ENCODE results near the gene GSTM1.
"Not testable (repeated sequence)": the region's sequence is repeated elsewhere in the genome, so short reads cannot be mapped to it uniquely, and the experiment has no call there.

Gene GSTM1

DNA sequence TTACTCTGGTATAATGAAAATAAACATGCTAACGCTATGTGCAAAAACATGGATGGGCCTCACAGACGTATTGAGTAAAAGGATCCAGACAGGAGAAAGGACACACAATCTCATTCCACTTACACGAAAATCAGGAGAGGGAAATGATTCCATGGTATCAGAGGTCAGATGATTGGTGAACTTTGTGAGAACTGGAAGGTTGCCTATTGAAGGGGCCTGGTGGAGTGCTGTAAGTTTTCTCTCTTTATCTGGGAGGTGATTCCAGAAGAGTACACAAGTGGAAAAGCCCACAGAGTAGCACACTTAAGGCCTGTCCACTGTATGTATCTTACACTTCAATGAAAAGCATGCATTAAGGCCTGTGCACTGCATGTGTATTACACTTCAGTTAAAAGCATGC, 10.2 kb upstream of the GSTM1 start:
- DNase-seq (ENCODE audit: low read depth): no peak
- H3K4me3 ChIP-seq (ENCODE audit: low read depth, low read length): no peak overlapping the region
- TF ChIP-seq POLR2A (IDR thresholded peaks at IDR 0.05; ENCODE audit: extremely low read depth, insufficient read length): no peak
- no peak for TF ChIP-seq MYC (IDR thresholded peaks at IDR 0.05; ENCODE audit: low read depth, low read length)
- TF ChIP-seq, protein P1, sequence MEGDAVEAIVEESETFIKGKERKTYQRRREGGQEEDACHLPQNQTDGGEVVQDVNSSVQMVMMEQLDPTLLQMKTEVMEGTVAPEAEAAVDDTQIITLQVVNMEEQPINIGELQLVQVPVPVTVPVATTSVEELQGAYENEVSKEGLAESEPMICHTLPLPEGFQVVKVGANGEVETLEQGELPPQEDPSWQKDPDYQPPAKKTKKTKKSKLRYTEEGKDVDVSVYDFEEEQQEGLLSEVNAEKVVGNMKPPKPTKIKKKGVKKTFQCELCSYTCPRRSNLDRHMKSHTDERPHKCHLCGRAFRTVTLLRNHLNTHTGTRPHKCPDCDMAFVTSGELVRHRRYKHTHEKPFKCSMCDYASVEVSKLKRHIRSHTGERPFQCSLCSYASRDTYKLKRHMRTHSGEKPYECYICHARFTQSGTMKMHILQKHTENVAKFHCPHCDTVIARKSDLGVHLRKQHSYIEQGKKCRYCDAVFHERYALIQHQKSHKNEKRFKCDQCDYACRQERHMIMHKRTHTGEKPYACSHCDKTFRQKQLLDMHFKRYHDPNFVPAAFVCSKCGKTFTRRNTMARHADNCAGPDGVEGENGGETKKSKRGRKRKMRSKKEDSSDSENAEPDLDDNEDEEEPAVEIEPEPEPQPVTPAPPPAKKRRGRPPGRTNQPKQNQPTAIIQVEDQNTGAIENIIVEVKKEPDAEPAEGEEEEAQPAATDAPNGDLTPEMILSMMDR (IDR thresholded peaks at IDR 0.05; ENCODE audit: low read depth, low read length): no peak
- TF ChIP-seq, protein P2, sequence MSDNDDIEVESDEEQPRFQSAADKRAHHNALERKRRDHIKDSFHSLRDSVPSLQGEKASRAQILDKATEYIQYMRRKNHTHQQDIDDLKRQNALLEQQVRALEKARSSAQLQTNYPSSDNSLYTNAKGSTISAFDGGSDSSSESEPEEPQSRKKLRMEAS (IDR thresholded peaks at IDR 0.05; ENCODE audit: low read depth, low read length): no peak

DNA sequence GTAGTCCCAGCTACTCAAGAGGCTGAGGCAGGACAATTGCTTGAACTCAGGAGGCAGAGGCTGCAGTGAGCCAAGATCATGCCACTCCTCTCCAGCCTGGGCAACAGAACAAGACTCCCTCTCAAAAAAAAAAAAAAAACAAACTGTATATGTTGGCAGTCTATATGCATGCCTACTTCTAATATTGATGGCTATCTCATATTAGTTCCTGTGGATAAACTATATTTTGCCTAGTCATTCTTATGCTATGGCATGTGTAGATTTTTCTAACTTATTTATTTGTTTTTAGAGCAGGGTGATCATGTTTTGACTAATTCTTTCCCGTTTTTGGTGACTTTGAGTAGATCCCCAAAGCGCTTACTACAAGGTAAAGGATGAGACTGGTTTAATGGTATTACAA, 9.0 kb upstream of the GSTM1 start:
- H3K4me3 ChIP-seq (ENCODE audit: low read depth, low read length); DNase-seq (ENCODE audit: low read depth): not testable (repeated sequence)

DNA sequence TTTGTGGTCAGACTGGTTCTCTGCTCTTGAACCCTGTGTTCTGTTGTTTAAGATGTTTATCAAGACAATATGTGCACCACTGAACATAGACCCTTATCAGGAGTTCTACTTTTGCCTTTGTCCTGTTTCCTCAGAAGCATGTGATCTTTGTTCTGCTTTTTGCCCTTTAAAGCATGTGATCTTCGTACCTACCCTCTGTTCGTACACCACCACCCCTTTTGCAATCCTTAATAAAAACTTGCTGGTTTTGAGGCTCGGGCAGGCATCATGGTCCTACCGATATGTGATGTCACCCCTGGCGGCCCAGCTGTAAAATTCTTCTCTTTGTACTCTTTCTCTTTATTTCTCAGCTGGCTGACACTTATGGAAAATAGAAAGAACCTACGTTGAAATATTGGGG, 2.8 kb upstream of the GSTM1 start:
- H3K4me3 ChIP-seq (ENCODE audit: low read depth, low read length); DNase-seq (ENCODE audit: low read depth): not testable (repeated sequence)

DNA sequence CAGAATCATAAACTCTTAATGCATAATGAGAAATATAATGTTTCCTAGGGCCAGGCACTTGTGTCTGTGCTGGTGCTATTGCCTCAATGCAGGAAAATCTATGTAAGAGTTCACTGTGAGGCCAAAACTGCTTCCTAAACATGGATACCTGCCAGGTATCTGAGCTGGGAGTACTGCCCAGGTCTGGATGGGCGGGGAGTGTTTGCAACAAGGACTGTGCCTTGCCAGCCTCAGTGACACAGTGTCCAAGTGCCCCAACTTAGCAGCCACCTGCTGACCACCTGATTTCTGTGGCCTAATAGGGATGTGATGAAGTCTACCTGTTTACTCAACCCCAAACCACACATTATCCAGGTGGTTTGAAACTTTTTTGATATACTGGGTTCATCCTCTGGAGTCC, 2.2 kb upstream of the GSTM1 start:
- DNase-seq (ENCODE audit: low read depth): not testable (repeated sequence)

DNA sequence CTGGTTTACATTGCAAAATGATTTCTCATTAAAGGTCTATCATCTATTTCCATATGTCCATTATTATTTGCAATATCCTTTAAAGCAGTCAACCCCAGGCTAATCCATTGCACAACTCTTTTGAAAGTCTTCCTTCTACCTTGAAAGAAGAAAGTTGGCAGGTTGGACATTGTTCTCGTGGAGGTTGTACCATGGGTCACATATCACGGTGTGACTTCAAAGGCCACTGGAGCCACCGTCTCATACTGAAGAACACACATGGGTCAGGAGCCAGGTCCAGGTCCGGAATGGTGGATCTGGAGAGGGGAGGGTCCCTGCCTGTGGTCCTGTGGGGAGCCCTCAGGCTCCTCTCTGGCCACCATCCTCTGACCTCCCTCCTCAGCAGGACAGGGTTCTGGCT, 1.7 kb upstream of the GSTM1 start:
- DNase-seq (ENCODE audit: low read depth); H3K4me3 ChIP-seq (ENCODE audit: low read depth, low read length): not testable (repeated sequence)

More for the DNA sequence above, 2.2 kb upstream of the GSTM1 start:
- not testable (repeated sequence) for H3K4me3 ChIP-seq (ENCODE audit: low read depth, low read length)

DNA sequence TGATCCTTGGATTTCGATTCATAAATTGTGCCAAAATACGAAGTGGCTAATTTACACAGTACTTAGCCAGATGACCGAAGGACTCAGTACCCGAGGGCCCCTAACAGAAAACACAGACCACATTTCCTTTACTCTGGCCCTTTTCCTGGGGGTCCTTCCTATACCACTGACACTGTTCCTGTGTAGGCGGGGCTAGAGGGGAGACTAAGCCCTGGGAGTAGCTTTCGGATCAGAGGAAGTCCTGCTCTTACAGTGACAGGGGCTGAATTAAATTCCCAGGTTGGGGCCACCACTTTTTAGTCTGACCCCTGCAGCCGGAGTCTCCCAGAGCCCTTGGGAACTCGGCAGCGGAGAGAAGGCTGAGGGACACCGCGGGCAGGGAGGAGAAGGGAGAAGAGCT, 508 bp upstream of the GSTM1 start:
- H3K4me3 ChIP-seq (ENCODE audit: low read depth, low read length); DNase-seq (ENCODE audit: low read depth): not testable (repeated sequence)

DNA sequence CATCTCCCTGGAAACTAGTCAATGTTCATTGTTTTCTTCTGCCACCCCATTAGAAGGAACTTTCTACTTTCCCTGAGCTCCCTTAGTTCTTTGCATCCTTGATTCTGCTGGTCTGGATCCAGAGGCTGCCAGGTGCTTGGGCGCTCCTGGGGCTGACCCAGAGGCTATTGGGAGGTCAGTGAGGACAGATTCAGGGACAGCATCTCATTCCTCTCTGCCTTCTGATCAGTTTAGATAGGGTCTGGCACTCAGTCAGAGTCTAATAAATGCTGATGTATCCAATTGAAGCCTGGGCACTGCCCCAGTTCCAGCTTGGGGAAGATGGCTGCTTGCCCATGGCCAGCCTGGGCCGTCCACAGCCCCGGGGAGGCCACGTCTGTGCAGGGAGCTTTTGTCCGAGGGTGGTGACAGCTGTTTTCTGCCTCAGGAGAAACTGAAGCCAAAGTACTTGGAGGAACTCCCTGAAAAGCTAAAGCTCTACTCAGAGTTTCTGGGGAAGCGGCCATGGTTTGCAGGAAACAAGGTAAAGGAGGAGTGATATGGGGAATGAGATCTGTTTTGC, 2.3 kb downstream of the GSTM1 start:
- no peak for DNase-seq (ENCODE audit: low read depth)
- TF ChIP-seq, protein P2 (IDR thresholded peaks at IDR 0.05; ENCODE audit: low read depth, low read length): no peak
- TF ChIP-seq, protein P1 (IDR thresholded peaks at IDR 0.05; ENCODE audit: low read depth, low read length): no peak
- TF ChIP-seq MYC (IDR thresholded peaks at IDR 0.05; ENCODE audit: low read depth, low read length) (no peak), POLR2A (IDR thresholded peaks at IDR 0.05; ENCODE audit: extremely low read depth, insufficient read length) (no peak)
- no peak overlapping the region for H3K4me3 ChIP-seq (ENCODE audit: low read depth, low read length)

DNA sequence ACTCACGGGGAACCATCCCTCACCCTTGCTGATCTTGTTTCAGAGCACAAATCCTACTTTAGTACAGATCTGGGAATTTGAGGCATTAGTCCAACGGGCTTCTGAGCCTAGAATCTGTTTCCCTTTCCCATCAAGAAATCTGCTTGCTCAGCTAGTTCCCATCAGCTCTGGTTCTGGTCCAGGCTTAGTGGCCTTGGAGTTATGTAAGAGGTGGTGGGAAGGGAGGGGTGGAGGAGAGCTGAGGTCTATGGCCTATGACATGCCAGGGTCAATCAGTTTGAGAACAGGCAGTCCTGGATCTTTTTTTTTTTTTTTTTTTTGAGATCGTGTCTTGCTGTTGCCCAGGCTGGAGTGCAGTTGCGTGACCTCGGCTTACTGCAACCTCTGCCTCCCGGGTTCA, 4.1 kb downstream of the GSTM1 start:
- no peak for DNase-seq (ENCODE audit: low read depth)
- TF ChIP-seq, protein P2 (IDR thresholded peaks at IDR 0.05; ENCODE audit: low read depth, low read length): no peak
- no peak for TF ChIP-seq MYC (IDR thresholded peaks at IDR 0.05; ENCODE audit: low read depth, low read length)
- TF ChIP-seq POLR2A (IDR thresholded peaks at IDR 0.05; ENCODE audit: extremely low read depth, insufficient read length): no peak
- TF ChIP-seq, protein P1 (IDR thresholded peaks at IDR 0.05; ENCODE audit: low read depth, low read length): no peak
- no peak overlapping the region for H3K4me3 ChIP-seq (ENCODE audit: low read depth, low read length)

DNA sequence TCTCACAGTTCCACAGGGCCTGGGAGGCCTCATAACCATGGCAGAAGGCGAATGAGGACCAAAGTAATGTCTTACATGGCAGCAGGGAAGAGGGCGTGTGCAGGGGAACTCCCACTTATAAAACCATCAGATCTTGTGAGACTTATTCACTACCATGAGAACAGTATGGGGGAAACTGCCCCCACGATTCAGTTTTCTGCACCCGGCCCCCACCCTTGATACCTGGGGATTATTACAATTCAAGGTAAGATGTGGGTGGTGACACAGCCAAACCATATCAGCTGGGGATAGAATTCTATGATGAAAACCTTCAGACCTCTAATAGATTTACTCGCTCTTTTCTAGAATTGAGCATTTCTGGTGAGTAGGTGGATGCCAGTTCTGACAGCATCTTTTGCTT, 6.8 kb downstream of the GSTM1 start:
- not testable (repeated sequence) for H3K4me3 ChIP-seq (ENCODE audit: low read depth, low read length); DNase-seq (ENCODE audit: low read depth)

DNA sequence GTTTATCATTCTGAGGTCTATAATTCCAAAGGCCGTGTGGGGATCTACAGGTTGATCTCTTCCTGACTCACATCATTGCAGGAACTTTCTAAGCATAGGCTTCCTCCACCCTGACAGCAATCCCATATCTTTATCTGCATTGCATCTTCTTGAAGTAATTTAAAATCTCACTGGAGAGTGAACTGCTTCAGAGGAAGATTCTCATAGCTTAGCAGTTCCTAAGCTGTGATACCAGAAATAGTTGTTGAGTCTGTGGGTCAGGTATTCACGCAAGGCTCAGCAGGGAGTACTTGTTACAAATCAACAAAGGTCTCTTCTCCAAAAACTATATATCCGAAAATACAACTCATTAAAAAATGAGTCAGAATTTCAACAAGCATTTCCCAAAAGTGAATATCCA, 7.5 kb downstream of the GSTM1 start:
- DNase-seq (ENCODE audit: low read depth); H3K4me3 ChIP-seq (ENCODE audit: low read depth, low read length): not testable (repeated sequence)

Measured in NB4 (cell line).